ENCODE measurements around the gene DCAF5.

DCAF5 gene

DNA sequence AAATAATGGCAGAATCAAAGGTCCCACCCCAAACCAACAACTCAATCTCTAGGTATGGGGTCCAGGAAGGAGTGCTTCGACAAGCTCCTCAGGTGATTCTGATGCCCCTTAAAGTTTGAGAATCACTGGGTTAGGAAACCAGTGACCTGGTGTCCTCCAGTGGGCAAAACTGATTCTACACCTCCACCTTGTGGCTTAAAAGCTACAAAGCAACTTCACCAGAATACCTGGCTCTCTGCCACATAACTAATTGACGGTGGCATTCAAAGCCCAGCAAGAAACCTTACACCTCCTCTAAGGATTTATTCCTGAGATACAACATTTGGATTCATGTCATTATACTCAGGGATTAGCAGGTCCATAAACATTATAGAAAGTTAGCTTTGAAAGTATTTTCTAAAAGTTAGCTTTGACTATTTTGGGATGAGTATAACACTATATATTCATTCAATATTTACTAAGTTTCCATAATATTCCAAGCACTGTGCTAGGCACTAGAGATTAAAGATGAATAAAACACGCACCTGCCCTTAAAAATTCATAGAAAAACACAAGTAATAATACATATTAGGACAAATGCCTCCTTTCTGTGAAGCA lies 45.4 kb downstream of the DCAF5 start:
- H3K27me3 ChIP-seq (ENCODE audit: insufficient read depth, low read length, poor library complexity, severe bottlenecking) = no peaks in the 10 kb centered on the region
- H4K20me1 ChIP-seq (ENCODE audit: insufficient read depth, low read length, poor library complexity, severe bottlenecking) = peaks cover 3% of the 10 kb centered on the region
- H3F3A ChIP-seq (ENCODE audit: low read depth) = no peaks in the 10 kb centered on the region
- no peak overlapping the region for H3K4me2 ChIP-seq (ENCODE audit: low read depth, low read length, poor library complexity, severe bottlenecking)
- no peaks in the 10 kb centered on the region for H3K9me3 ChIP-seq (ENCODE audit: insufficient read depth, low read depth, low read length)
- TF ChIP-seq EZH2phosphoT487 (IDR thresholded peaks at IDR 0.05; ENCODE audit: borderline replicate concordance) = no peak
- peak; percentile 78 for TF ChIP-seq CTCF (conservative IDR thresholded peaks at IDR 0.05; ENCODE audit: low read length)
- no peak overlapping the region for H3K4me3 ChIP-seq (ENCODE audit: low read length, poor library complexity, severe bottlenecking)
- no peaks in the 10 kb centered on the region for H3K79me2 ChIP-seq (ENCODE audit: insufficient read depth, low read length)
- H3K9me2 ChIP-seq (replicated peaks; ENCODE audit: low read depth, low read length) = no peaks in the 10 kb centered on the region
- H3K36me3 ChIP-seq (ENCODE audit: insufficient read depth, low read length) = peaks cover 72% of the 10 kb centered on the region; the same call in 1 of the 2 replicates
- no peaks in the 10 kb centered on the region for H3K4me1 ChIP-seq (ENCODE audit: insufficient read depth, low read length, poor library complexity, severe bottlenecking)
- H3K9ac ChIP-seq (ENCODE audit: low read depth, low read length, poor library complexity, severe bottlenecking) = no peak overlapping the region
- H2AFZ ChIP-seq (ENCODE audit: low read length) = no peak overlapping the region

- no peak overlapping the region for H3K4me2 ChIP-seq (ENCODE audit: low read depth, low read length, poor library complexity, severe bottlenecking)
- peaks cover 62% of the 10 kb centered on the region; the same call in 1 of the 2 replicates for H3K36me3 ChIP-seq (ENCODE audit: insufficient read depth, low read length)
- no peaks in the 10 kb centered on the region for H3K9me2 ChIP-seq (replicated peaks; ENCODE audit: low read depth, low read length)
- H3K9me3 ChIP-seq (ENCODE audit: insufficient read depth, low read depth, low read length) = no peaks in the 10 kb centered on the region
- no peaks in the 10 kb centered on the region for H3F3A ChIP-seq (ENCODE audit: low read depth)
- no peak overlapping the region for H3K4me3 ChIP-seq (ENCODE audit: low read length, poor library complexity, severe bottlenecking)
- no peaks in the 10 kb centered on the region for H3K4me1 ChIP-seq (ENCODE audit: insufficient read depth, low read length, poor library complexity, severe bottlenecking)
- H3K79me2 ChIP-seq (ENCODE audit: insufficient read depth, low read length) = no peaks in the 10 kb centered on the region
- H2AFZ ChIP-seq (ENCODE audit: low read length) = no peak overlapping the region
- peaks cover 3% of the 10 kb centered on the region for H4K20me1 ChIP-seq (ENCODE audit: insufficient read depth, low read length, poor library complexity, severe bottlenecking)
- no peak overlapping the region for H3K9ac ChIP-seq (ENCODE audit: low read depth, low read length, poor library complexity, severe bottlenecking)
- H3K27me3 ChIP-seq (ENCODE audit: insufficient read depth, low read length, poor library complexity, severe bottlenecking) = no peaks in the 10 kb centered on the region
- no peak for TF ChIP-seq CTCF (conservative IDR thresholded peaks at IDR 0.05; ENCODE audit: low read length)
- no peak for TF ChIP-seq EZH2phosphoT487 (IDR thresholded peaks at IDR 0.05; ENCODE audit: borderline replicate concordance)
Measured at GRCh38 chr14:69106451-69106850, 46.5 kb downstream of the DCAF5 start.

GRCh38 chr14:69105326-69105725 lies 47.6 kb downstream of the DCAF5 start:
- Histone ChIP-seq H3K79me2 (ENCODE audit: insufficient read depth, low read length) (no peaks in the 10 kb centered on the region), H2AFZ (ENCODE audit: low read length) (no peak overlapping the region), H3K9me3 (ENCODE audit: insufficient read depth, low read depth, low read length) (no peaks in the 10 kb centered on the region), H3F3A (ENCODE audit: low read depth) (no peaks in the 10 kb centered on the region), H3K27me3 (ENCODE audit: insufficient read depth, low read length, poor library complexity, severe bottlenecking) (no peaks in the 10 kb centered on the region), H4K20me1 (ENCODE audit: insufficient read depth, low read length, poor library complexity, severe bottlenecking) (peaks cover 3% of the 10 kb centered on the region), H3K9ac (ENCODE audit: low read depth, low read length, poor library complexity, severe bottlenecking) (no peak overlapping the region), H3K36me3 (ENCODE audit: insufficient read depth, low read length) (peaks cover 51% of the 10 kb centered on the region; the same call in 1 of the 2 replicates), H3K4me2 (ENCODE audit: low read depth, low read length, poor library complexity, severe bottlenecking) (no peak overlapping the region), H3K4me3 (ENCODE audit: low read length, poor library complexity, severe bottlenecking) (no peak overlapping the region), H3K4me1 (ENCODE audit: insufficient read depth, low read length, poor library complexity, severe bottlenecking) (no peaks in the 10 kb centered on the region), H3K9me2 (replicated peaks; ENCODE audit: low read depth, low read length) (no peaks in the 10 kb centered on the region)
- TF ChIP-seq CTCF (conservative IDR thresholded peaks at IDR 0.05; ENCODE audit: low read length) (no peak), EZH2phosphoT487 (IDR thresholded peaks at IDR 0.05; ENCODE audit: borderline replicate concordance) (no peak)
